Uterus (tissue), 2 donors: ENCODE data around the gene SUFU.

Source experiments
- POLR2A ChIP-seq, 2 donors: fragments of 450-650 bp; IDR thresholded peaks; one replicate each; pipeline ENCODE4 v1.6.1; 2016; ENCODE audit warnings: antibody characterized with exemption in 2 of 2, mild to moderate bottlenecking in 1 of 2, moderate library complexity in 1 of 2
- TF ChIP-seq, protein P1 (sequence below), 4 experiments: fragments of 200-600 bp in 2 of 4; fragments of 450-650 bp in 2 of 4; sonication (generic) in 2 of 4; IDR thresholded peaks; one replicate each; pipeline ENCODE4 v1.5.1; 2016 to 2019; ENCODE audit warnings: antibody characterized with exemption in 4 of 4, mild to moderate bottlenecking in 2 of 4, moderate library complexity in 1 of 4

DNA sequence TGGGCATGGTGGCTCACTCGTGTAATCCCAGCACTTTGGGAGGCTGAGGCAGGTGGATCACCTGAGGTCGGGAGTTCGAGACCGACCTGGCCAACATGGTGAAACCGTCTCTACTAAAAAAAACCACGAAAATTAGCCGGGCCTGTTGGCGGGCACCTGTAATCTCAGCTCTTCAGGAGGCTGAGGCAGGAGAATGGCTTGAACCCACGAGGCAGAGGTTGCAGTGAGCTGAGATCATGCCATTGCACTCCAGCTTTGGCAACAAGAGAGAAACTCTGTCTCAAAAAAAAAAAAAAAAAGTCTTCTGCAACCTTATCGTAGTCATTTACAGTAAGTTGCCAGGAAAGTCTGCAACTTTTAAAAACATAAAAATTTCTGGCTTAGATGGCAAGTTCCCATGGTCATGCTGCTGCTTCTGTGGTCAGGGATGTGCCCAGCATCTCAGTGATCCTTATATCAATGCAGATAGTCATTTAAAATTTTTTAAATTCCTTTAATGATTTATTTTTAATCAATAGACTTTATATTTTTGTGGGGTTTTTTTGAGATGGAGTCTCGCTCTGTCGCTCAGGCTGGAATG lies 15.6 kb downstream of the SUFU start:
- TF ChIP-seq, protein P1, sequence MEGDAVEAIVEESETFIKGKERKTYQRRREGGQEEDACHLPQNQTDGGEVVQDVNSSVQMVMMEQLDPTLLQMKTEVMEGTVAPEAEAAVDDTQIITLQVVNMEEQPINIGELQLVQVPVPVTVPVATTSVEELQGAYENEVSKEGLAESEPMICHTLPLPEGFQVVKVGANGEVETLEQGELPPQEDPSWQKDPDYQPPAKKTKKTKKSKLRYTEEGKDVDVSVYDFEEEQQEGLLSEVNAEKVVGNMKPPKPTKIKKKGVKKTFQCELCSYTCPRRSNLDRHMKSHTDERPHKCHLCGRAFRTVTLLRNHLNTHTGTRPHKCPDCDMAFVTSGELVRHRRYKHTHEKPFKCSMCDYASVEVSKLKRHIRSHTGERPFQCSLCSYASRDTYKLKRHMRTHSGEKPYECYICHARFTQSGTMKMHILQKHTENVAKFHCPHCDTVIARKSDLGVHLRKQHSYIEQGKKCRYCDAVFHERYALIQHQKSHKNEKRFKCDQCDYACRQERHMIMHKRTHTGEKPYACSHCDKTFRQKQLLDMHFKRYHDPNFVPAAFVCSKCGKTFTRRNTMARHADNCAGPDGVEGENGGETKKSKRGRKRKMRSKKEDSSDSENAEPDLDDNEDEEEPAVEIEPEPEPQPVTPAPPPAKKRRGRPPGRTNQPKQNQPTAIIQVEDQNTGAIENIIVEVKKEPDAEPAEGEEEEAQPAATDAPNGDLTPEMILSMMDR (IDR thresholded peaks at IDR 0.05) = no peak
- no peak for TF ChIP-seq POLR2A (IDR thresholded peaks at IDR 0.05)
